Activated naive CD8-positive, alpha-beta T cell treated with anti-CD3 and anti-CD28 coated beads, Interleukin-2, amount 50 U/mL, for 16 hours (primary cell): ENCODE measurements around the gene G2E3.

Experiments
- DNase-seq: peaks from one replicate; pipeline ENCODE4 v3.0.0-alpha.2; 2020; ENCODE audit warnings: low read depth, low spot score

Gene G2E3

DNA sequence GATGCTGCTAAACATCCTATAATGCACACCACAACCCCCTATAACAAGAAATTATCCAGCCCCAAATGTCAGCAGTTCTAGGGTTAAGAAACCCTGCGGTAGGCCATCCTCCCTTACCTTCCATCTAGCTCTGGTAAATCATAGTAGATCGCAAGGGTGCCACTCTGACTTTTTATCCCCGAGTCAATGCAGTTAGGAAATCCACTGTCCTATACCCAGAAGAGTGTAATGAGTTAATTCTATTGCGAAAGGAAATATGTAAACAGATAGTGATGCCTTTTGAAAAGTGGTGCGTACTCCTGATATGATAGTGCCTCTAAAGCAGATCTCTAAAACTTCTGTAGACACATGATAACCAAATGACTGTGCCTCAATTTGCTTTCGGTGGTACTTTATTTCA, 93.0 kb downstream of the G2E3 start:
- DNase-seq = no peak

DNA sequence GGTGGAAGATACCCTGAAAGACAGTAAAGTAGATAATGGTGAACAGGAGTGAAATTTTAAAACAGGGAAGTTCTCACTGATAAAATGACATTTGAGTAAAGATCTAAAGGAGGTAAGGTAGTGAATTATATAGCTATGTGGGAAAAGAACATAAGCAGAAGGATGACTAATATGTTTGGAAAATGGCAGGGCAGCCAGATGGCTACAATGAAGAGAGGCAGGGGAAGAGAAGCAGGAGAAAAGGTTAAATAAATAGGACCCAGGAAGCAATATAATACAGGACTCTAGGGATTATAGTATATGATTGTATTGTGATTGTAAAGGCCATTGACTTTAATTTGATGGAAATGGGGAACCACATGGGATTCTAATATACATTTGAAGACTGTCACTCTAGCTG, 96.2 kb downstream of the G2E3 start:
- DNase-seq = no peak

DNA sequence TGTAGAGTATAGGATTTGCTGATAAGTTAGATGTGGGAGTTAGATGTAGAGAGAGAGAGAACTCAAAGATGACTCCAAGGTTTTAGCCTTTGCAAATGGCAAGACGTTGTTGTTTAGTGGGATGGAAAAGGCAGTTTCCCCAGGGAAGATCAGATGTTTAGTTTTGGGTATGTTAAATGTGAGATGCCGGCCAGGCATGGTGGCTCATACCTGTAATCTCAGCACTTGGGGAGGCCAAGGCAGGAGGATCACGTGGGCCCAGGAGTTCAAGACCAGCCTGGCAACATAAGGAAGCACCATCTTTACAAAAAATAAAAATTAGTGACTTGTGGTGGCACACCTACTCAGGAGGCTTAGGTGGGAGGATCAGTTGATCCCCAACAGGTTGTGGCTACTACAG, 96.7 kb downstream of the G2E3 start:
- no peak for DNase-seq

DNA sequence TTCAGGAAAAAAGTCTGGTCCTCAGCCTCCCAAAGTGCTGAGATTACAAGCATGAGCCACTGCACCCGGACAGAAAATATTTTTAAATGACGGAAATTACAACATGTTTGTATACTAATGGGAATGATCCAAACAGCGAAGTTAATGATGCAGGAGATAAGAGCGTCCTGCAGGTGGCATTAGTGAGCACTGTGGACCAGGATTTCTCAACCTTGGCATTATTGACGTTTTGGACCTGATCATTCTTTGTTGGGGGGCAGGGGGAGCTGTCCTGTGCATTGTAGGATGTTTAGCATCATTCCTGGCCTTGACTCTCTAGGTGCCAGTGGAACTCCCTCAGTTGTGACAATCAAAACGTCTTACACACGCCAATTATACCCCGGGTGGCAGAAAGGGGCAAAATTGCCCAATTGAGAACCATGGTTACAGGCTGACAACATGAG, 97.3 kb downstream of the G2E3 start:
- no peak for DNase-seq

DNA sequence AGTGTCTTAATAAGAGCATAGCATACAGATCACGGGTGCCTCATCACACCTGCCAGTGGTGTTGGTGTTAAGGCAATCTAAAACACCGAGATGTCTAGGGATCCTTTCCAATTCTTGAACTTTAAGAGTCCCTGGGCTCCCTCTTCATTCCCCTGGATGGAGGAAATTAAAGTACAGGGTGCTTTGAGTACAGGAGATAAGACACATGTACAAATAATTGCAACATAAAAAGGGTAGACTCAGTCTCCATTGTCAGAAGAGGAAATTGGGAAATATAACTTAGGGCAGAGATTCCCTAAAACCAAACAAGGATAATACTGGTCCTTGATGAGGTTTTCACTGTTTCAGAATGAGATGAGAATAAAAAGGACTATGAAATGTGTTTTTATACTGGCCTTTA, 98.1 kb downstream of the G2E3 start:
- DNase-seq = no peak

DNA sequence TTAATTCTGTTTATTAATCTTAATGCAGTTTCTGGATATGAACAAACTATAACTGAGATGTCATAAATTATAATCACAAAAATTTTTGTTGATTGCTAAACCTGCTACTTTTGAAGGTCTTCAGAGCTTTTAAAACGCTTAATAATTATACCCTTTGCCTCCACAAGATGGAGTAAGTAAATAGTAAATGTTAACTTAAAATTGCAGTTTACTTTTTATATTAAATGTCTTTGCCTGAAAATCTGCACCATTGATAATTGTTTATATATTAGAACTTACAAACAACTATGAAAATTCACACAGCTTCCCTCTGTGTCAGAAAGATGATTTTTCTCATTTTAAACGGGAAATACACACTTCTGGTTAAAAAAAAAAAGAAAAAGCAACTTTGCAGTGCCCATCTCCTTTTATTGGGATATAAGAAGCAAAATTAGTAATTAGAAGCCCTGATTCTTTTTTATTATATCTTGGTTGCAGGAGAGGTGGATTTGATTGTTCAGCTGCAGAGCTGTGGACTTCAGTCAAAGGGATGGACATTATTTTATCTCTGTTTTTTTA, 98.7 kb downstream of the G2E3 start:
- DNase-seq = no peak

DNA sequence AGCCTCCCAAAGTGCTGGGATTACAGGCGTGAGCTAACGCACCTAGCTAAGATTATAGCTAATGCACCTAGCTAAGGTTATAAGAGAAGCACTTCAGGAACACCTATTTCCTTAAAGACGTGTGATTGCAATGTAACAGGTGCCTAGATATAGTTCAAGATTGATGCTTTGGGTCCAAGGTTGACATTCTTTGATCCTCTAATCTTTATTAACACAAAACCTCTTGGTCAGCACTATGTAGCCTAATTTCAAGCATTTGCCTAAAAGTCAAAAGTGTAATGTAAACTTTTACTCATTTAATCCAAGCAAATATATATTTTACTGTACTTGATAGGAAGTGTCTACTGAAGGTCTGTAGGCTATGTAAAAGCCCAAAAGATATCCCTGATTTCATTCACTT, 99.7 kb downstream of the G2E3 start:
- no peak for DNase-seq

DNA sequence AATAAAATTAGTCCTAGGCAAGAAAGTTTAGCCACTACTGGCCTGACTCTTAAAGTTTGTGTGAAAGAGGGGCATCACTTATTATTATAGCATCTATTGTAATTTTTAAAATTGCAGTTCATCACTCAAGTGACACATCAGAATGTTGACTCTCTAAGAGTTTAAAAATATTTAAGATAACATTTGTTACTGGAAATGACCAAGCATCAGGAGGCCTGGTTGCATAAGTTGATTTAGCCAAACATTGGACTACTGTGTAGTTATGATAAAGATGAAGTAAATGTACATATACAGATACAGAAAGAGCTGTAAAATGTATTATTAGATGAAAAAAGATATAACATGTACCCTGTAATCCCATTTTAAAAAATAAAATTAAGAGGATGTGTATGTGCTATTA, 110.6 kb downstream of the G2E3 start:
- no peak for DNase-seq
